Endothelial cell of umbilical vein (primary cell): Measurements from ENCODE around the gene KCNK2. TPM values are rescaled to one million over a fixed set of nuclear protein-coding genes. Genes with fewer than 3 reads are reported as not detected.

Experiments used
- BruUV-seq: library from RNA; stranded (reverse); fragments of 400-500 nt; replicated peaks from 2 replicates; lab custom pipeline; 2021; lab: Mats Ljungman, UMichigan
- CTCF ChIA-PET: fragments of 300-600, 350-600 bp; sonication (Branson Sonifier 250); formaldehyde crosslinking; loops from one replicate; lab custom pipeline; 2021; ENCODE audit warnings: antibody characterized with exemption, inconsistent platforms; lab: Charles Lee
- POLR2A ChIA-PET: fragments of 300-600, 350-600 bp; sonication (Branson Sonifier 250); formaldehyde crosslinking; loops from one replicate; lab custom pipeline; 2021; ENCODE audit warnings: antibody characterized with exemption, inconsistent platforms; lab: Charles Lee
- DNase-seq: peaks from one replicate; pipeline ENCODE4 v3.0.0-alpha.2; 2011; ENCODE audit warnings: low read depth, low spot score
- FAIRE-seq: peaks from 2 replicates; lab custom pipeline; 2011; peaks lifted over from hg19 to GRCh38; lab: Jason Lieb, UNC
- H2AFZ ChIP-seq: 2 replicates; pipeline ENCODE4 v1.6.0; 2012; ENCODE audit warnings: low read depth, low read length, control low read depth, inconsistent platforms
- H3K27ac ChIP-seq: 2 replicates; pipeline ENCODE4 v1.5.1; 2011; ENCODE audit warnings: low read depth, mild to moderate bottlenecking, control low read depth, low read length, moderate library complexity; ENCODE audit not compliant: insufficient read depth
- H3K27me3 ChIP-seq, 2 experiments: 2 replicates each; pipeline versions ENCODE4 v1.6.0 to v1.6.1; 2011; ENCODE audit warnings: low read length in 2 of 2, mixed read lengths in 1 of 2; ENCODE audit not compliant: control insufficient read depth in 2 of 2, insufficient read depth in 2 of 2
- H3K36me3 ChIP-seq, 2 experiments: 2 replicates in 1 of 2; 3 replicates in 1 of 2; pipeline ENCODE4 v1.5.1; 2011; ENCODE audit warnings: low read length in 2 of 2, mild to moderate bottlenecking in 1 of 2, moderate library complexity in 1 of 2; ENCODE audit not compliant: control insufficient read depth in 2 of 2, insufficient read depth in 2 of 2; ENCODE audit errors: extremely low read depth in 1 of 2
- H3K4me1 ChIP-seq: 3 replicates; pipeline ENCODE4 v1.5.1; 2011; ENCODE audit warnings: mild to moderate bottlenecking, low read length; ENCODE audit not compliant: control insufficient read depth, insufficient read depth; ENCODE audit errors: extremely low read depth
- H3K4me2 ChIP-seq: 2 replicates; pipeline ENCODE4 v1.6.1; 2011; ENCODE audit warnings: low read length, control low read depth, mixed read lengths; ENCODE audit not compliant: insufficient read depth
- H3K4me3 ChIP-seq, 3 experiments: fragments of 200-600 bp in 1 of 3; sonication (generic), shearing (Covaris generic) in 1 of 3; replicated peaks in 1 of 3; 2 replicates each; pipeline ENCODE4 v1.5.1; 2011 to 2016; ENCODE audit warnings: control low read depth in 3 of 3, low read length in 3 of 3, mild to moderate bottlenecking in 2 of 3, inconsistent platforms in 1 of 3, low read depth in 1 of 3, moderate library complexity in 1 of 3; ENCODE audit not compliant: insufficient read depth in 1 of 3
- H3K79me2 ChIP-seq: 2 replicates; pipeline ENCODE4 v1.6.0; 2012; ENCODE audit warnings: low read length, inconsistent platforms; ENCODE audit not compliant: control insufficient read depth, insufficient read depth
- H3K9ac ChIP-seq: replicated peaks from 2 replicates; pipeline ENCODE3; 2011; ENCODE audit warnings: low read length, control low read depth; ENCODE audit not compliant: insufficient read depth; ENCODE audit errors: extremely low read depth
- H3K9me1 ChIP-seq: replicated peaks from 3 replicates; pipeline ENCODE4 v1.6.0; 2011; ENCODE audit warnings: mild to moderate bottlenecking, low read length; ENCODE audit not compliant: control insufficient read depth, insufficient read depth; ENCODE audit errors: extremely low read depth
- H3K9me3 ChIP-seq: replicated peaks from 2 replicates; pipeline ENCODE4 v1.5.1; 2012; ENCODE audit warnings: low read length, inconsistent platforms; ENCODE audit not compliant: control insufficient read depth, insufficient read depth
- H4K20me1 ChIP-seq: replicated peaks from 2 replicates; pipeline ENCODE3; 2011; ENCODE audit warnings: mild to moderate bottlenecking, low read length; ENCODE audit not compliant: control insufficient read depth, insufficient read depth; ENCODE audit errors: extremely low read depth
- EZH2 ChIP-seq: IDR thresholded peaks from 2 replicates; pipeline ENCODE4 v1.6.1; 2012; ENCODE audit warnings: borderline replicate concordance, low read depth, mild to moderate bottlenecking, moderate library complexity, low read length, inconsistent platforms; ENCODE audit not compliant: severe bottlenecking
- FOS ChIP-seq: IDR thresholded peaks from 2 replicates; pipeline ENCODE4 v1.6.1; 2011; ENCODE audit warnings: mild to moderate bottlenecking, low read length, moderate library complexity, borderline replicate concordance; ENCODE audit not compliant: insufficient read depth
- GATA2 ChIP-seq: IDR thresholded peaks from 2 replicates; pipeline ENCODE4 v1.7.0; 2011; ENCODE audit warnings: low read depth, mild to moderate bottlenecking, moderate library complexity, mixed read lengths, low read length; ENCODE audit not compliant: insufficient read length, insufficient read depth
- JUN ChIP-seq: IDR thresholded peaks from 2 replicates; pipeline ENCODE4 v1.6.1; 2011; ENCODE audit warnings: borderline replicate concordance, low read depth; ENCODE audit not compliant: insufficient read length, insufficient read depth
- MYC ChIP-seq: IDR thresholded peaks from one replicate; pipeline ENCODE4 v1.6.1; 2011; ENCODE audit warnings: mild to moderate bottlenecking, low read depth, low read length
- POLR2A ChIP-seq: IDR thresholded peaks from 2 replicates; pipeline ENCODE4 v1.6.1; 2012; ENCODE audit warnings: low read depth, mild to moderate bottlenecking, control low read depth, low read length
- POLR2AphosphoS5 ChIP-seq: IDR thresholded peaks from 2 replicates; pipeline ENCODE4 v1.6.1; 2012; ENCODE audit warnings: low read depth, mild to moderate bottlenecking, control low read depth, low read length, moderate library complexity; ENCODE audit not compliant: insufficient read depth
- dilution Hi-C: fragments of 300-500 bp; cut with MboI; formaldehyde crosslinking; loops from one replicate; pipeline ENCODE4 v1.15.0; 2019; ENCODE audit warnings: low sequenced_read_pairs; ENCODE audit not compliant: extremely low pct_ligation_motif_present
- intact Hi-C: fragments of 100-400 bp; cut with micrococcal nuclease; formaldehyde crosslinking; loops from one replicate; pipeline ENCODE4 v1.10.0; 2022
- polyA plus RNA-seq, 4 experiments: library from polyadenylated mRNA; depleted of rRNA in 3 of 4; stranded (reverse) in 3 of 4; unstranded in 1 of 4; fragments of >200 nt; gene quantifications; 2 replicates each; pipeline versions ENCODE4 v1.2.1 to v1.2.3, GENCODE V29; 2011 to 2012; ENCODE audit warnings: missing spikeins in 1 of 4
- total RNA-seq: library from RNA; stranded (reverse); gene quantifications from 2 replicates; pipeline ENCODE4 v1.2.3, GENCODE V29; 2021
- TF ChIP-seq, protein P1 (sequence below), 2 donors: IDR thresholded peaks; 1 replicate in 1 of 2; 2 replicates in 1 of 2; pipeline ENCODE4 v1.5.1; 2011; ENCODE audit warnings: low read length in 2 of 2, mild to moderate bottlenecking in 2 of 2, moderate library complexity in 2 of 2, control low read depth in 1 of 2, inconsistent platforms in 1 of 2, low read depth in 1 of 2; ENCODE audit not compliant: insufficient read depth in 1 of 2; ENCODE audit errors: extremely low read depth in 1 of 2
- TF ChIP-seq, protein P2 (sequence below): IDR thresholded peaks from 2 replicates; pipeline ENCODE4 v1.6.1; 2011; ENCODE audit not compliant: insufficient read depth, insufficient read length

Gene KCNK2
- total and polyA plus RNA-seq, 2 donors (not counting 3 experiments of a cell fraction or from before 2014, with no cell fraction given): 0.08 to 0.46 TPM

DNA sequence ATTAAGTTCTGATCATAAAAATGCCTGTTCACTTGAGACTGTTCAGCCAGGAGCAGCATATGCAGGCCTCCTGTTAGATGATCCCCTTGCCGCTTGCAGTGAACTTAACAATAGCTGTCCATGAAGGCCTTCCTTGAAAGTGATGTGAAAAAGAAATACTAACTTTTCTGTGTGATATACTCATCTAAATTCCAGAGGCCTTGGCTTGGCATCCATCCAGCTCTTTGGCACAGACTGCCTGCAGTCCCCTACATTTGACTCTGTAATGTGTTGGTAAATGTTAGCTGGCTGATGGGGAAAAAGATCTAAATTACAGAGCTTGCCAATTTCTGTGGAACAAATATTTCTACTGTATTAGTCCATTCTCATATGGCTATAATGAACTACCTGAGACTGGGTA is 73.7 kb downstream of the KCNK2 start:
- H2AFZ ChIP-seq: no peak overlapping the region
- ChIA-PET CTCF (no interaction called here), POLR2A (no interaction called here)
- no TSS peak for BruUV-seq
- no peak overlapping the region for H3K9ac ChIP-seq
- FAIRE-seq (no peak), DNase-seq (no peak)
- intact Hi-C loops: no loop called here
- H3K27ac ChIP-seq: no peak overlapping the region
- no peaks in the 10 kb centered on the region for H3K36me3 ChIP-seq
- H3K9me1 ChIP-seq: no peaks in the 10 kb centered on the region
- dilution Hi-C loops: no loop called here
- H3K9me3 ChIP-seq: no peaks in the 10 kb centered on the region
- TF ChIP-seq, protein P1, sequence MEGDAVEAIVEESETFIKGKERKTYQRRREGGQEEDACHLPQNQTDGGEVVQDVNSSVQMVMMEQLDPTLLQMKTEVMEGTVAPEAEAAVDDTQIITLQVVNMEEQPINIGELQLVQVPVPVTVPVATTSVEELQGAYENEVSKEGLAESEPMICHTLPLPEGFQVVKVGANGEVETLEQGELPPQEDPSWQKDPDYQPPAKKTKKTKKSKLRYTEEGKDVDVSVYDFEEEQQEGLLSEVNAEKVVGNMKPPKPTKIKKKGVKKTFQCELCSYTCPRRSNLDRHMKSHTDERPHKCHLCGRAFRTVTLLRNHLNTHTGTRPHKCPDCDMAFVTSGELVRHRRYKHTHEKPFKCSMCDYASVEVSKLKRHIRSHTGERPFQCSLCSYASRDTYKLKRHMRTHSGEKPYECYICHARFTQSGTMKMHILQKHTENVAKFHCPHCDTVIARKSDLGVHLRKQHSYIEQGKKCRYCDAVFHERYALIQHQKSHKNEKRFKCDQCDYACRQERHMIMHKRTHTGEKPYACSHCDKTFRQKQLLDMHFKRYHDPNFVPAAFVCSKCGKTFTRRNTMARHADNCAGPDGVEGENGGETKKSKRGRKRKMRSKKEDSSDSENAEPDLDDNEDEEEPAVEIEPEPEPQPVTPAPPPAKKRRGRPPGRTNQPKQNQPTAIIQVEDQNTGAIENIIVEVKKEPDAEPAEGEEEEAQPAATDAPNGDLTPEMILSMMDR (IDR thresholded peaks at IDR 0.05; ENCODE audit: extremely low read depth in 1 of 2, insufficient read depth in 1 of 2, low read depth in 1 of 2, low read length in 2 of 2): no peak
- TF ChIP-seq FOS: no peak
- TF ChIP-seq MYC: no peak
- TF ChIP-seq GATA2: no peak
- TF ChIP-seq, protein P2, sequence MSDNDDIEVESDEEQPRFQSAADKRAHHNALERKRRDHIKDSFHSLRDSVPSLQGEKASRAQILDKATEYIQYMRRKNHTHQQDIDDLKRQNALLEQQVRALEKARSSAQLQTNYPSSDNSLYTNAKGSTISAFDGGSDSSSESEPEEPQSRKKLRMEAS: no peak
- TF ChIP-seq POLR2A: no peak
- TF ChIP-seq POLR2AphosphoS5: no peak
- TF ChIP-seq JUN: no peak
- no peak for TF ChIP-seq EZH2
- no peaks in the 10 kb centered on the region for H3K4me1 ChIP-seq
- no peaks in the 10 kb centered on the region for H3K79me2 ChIP-seq
- H3K27me3 ChIP-seq: no peaks in the 10 kb centered on the region
- no peak overlapping the region for H3K4me3 ChIP-seq
- H3K4me2 ChIP-seq: no peak overlapping the region
- no peaks in the 10 kb centered on the region for H4K20me1 ChIP-seq
